T-helper 22 cell (primary cell): Measurements from ENCODE around the gene SESTD1.

Experiments
- DNase-seq: peaks from one replicate; pipeline ENCODE4 v3.0.0-alpha.2; 2020; ENCODE audit warnings: low read depth

SESTD1 gene

DNA sequence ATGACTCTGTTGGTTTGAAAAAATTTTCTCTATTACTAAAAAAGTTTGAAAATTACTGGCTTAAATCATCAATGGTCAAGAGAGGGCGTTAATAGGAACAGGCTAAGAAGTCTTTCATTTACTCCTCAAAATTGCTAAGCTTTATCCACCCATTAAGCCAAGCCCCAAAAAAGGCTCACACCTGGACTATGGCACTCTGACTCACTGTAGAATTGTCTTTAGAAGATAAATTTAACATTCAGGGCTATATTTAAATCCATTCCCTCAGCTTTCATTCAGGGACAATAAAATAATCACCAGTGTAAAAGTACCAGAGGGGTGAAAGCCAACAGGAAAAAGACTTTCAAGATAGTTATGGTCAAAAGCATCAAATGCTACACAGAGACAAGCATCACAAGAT is 80.0 kb downstream of the SESTD1 start:
- no peak for DNase-seq

DNA sequence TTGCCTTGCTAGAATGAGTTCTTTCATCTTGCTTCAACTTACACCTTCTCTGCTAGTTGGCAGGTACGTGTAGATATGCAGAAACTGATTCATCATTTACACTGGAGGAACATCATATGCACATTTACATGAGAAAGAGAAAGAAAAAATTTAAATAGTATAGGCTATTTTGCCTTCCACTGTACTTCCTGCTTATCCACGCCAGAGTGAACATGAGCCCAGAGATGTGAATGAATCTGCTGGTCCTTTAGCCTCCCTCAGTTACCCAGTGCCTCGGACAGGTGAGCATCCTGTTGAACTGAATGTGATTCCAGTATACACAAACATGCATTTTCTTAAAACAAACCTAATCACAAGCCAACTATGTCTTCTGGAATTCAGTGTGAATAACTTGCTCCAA is 83.6 kb downstream of the SESTD1 start:
- DNase-seq: no peak

DNA sequence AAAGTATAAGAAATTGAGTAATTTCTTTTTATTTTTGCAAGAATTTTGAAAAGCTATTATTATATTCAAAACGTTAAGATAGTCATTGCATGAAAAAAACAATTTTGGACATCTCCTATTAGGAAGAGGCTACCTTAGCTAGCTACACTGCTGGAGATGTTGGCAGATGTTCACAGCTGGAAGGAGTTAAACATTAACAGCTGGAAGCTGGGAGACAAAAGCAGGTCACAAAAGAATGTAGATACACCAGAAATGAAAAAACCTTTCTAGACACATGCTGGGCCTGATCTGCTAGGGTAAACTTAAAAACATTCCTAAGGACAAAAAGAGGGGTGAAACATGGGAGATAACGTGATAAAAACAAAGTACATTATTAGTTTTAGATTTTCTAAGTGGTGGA is 84.4 kb downstream of the SESTD1 start:
- no peak for DNase-seq

DNA sequence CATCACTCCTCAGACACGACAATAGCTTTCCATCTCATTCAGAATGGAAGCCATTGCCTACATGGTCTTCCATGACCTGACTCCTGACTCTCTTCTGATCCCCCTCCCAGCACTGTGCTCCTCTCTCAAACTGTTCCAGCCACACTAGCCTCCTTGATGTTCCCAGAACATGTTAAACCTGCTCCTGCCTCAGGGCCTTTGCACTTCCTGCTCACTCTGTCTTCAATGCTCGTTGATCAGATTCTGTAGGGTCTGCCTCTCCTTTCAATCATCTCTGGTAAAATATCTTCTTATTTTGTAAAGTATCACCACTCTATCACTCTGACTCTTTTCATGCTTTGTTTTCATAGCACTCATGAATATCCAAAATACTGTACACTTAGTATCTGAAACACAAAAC is 84.9 kb downstream of the SESTD1 start:
- no peak for DNase-seq

DNA sequence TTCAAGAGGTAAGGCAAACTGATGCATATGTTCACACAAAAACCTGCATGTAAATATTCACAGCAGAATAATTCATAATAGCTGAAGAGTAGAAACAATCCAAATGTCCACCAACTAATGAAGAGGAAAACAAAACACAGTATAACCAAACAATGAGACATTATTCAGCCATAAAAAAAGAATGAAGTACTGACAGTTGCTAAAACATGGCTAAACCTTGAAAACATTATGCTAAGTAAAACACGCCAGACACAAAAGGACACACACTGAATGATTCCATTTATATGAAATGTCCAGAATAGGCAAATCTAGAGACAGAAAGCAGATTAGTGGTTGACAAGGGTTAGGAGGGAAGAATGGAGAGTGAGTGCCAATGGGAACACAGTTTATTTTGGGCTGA is 86.9 kb downstream of the SESTD1 start:
- DNase-seq: no peak

DNA sequence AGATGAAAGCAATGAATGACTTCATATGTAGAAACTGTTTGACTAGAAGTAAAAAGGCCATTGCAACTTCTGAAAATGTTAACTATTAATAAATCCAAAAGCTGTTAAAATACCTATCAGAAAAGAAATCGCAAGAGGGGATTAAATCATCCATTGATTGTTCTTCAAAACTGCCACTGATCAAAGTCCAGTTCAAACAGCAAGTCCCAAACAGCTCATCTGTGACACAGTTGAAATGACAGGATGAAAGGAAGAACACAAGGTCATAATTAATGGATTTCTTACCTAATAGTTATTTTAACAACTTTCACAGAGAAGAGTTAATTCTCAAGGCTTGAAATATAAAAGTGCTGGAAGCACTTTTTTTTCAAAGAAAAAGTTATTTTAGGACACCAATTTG is 90.4 kb downstream of the SESTD1 start:
- no peak for DNase-seq

DNA sequence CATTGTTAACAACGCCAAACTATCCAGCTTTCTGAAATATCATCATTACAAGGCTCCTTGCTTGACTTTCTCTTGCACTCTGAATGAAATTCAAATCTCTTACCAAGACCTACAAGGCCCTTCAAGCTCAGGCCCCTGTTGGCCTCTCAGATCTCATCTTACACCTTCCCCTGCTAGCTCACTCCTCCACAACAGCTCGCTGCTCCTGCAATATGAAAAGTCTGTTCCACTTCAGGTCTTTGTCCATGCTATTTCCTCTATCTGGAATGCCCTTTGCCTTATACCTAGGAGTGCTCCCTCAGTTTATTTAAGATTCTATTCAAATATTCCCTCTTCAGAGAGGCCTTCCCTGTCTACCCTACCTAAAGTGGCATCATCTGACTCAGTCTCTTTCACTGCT is 91.7 kb downstream of the SESTD1 start:
- no peak for DNase-seq

DNA sequence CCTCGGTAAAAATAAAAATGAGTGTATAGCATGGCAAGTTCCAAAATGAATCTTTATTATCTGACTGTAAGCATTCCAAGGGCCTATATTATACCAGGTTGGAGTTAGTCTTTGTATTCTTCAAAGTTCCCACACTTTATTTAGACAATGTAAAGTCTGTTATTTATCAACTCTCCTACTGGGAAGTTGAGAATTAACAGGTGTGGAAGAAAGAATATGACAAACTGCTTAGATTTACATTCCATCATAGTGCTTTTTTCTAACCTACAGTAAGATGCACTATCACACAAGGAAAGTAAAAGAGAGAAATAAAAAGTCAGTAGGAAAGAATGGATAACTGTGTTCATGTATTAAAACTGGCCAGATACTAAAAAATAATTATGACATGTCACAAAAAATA is 93.3 kb downstream of the SESTD1 start:
- DNase-seq: no peak

DNA sequence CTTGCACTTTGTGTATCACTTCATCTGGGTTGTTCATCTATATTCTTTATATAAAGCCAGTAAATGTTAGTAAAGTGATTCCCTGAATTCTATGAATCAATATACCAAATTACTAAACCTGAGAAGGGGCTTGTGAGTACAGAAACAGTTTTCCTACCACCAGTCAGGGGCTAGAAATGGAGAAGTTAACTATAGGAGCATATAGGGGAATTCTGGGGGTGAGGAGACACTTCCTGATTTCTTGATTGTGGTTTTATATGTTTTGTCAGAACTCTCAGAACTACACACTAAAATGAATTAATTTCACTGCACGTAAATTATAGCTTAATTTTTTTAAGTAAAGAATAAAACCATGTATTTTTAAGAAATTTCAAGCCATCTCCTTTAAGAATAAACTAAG is 93.7 kb downstream of the SESTD1 start:
- no peak for DNase-seq

DNA sequence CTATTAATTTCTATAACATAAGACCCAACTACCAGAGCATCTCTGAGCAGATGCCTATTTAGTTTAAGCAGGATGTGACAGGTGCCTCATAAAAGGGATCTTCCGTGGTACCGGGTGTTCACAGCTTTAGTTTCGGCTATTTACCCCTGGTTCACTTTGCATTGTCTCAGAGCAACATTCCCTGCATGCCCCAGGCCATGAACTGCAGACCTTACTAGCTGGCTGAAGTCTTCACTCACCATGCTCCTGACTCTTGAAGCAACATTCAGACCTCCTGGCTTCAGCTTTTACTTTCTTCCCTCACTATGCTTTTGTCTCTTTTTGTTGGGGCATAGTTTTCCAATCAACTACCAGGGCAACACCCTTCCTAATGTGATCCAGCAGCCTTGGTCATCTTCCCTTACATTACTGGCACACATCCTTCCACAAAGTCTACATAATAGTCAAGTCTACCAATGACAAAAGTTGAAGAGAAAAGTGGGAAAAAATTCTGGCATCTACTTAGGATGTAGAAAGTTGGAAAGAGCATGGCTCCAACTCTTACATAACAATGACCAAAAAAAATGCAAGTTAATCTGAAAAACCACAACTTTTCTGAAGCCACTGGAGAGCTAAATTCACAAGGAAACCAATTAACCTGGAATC is 99.2 kb downstream of the SESTD1 start:
- no peak for DNase-seq

DNA sequence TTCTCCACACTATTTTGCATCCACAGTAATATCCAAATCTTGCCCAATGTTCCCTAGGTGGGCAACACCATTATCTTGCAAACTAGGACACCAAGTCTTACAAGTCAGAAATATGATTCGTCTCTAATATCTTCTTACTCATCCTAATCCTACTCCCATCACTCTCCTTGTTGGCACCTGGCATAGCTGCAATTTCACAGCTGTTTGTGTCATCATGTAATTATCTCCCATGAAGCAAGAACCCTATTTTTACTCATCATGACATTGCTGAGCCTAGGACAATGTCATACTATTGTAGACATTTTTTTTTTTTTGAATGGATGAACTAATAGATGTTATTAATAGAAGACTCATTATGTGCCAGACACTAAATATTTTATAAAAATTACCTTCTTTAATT is 123.4 kb downstream of the SESTD1 start:
- DNase-seq: no peak

DNA sequence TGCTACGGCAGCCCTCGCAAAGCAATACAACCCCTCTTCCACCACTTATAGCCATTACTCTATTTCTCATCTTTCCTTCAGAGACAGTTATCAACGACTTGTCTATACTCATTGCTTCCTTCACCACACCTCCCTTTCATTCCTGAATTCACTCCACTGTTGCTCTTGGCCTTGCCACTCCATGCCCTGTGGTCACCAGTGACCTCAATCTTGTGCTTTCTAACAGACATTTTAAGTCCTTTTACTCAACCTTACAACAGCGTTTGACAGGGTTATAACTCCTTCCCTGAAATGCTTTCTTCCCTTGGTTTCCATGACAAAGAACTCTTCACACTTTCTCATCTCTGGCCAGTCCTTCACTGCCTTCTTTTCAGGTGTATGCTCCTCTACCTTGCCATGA is 124.1 kb downstream of the SESTD1 start:
- no peak for DNase-seq

DNA sequence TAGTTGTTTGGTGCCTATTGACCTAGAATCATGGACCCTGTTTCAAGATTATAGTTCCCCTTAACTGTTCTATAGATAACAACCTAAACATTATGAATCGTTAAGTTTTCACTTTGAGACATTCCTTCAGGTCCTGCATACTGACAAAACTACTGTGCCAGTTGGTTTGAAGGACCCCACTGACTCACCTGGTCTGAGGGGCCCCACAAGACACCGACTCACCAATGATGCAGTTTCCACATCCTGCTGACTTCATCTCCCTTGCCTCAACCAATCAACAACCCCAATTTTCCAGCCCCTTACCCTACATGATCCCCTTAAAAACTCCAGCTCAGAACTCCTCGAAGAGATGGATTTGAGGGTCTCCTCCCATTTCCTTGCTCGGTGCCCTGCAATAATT is 125.1 kb downstream of the SESTD1 start:
- no peak for DNase-seq

DNA sequence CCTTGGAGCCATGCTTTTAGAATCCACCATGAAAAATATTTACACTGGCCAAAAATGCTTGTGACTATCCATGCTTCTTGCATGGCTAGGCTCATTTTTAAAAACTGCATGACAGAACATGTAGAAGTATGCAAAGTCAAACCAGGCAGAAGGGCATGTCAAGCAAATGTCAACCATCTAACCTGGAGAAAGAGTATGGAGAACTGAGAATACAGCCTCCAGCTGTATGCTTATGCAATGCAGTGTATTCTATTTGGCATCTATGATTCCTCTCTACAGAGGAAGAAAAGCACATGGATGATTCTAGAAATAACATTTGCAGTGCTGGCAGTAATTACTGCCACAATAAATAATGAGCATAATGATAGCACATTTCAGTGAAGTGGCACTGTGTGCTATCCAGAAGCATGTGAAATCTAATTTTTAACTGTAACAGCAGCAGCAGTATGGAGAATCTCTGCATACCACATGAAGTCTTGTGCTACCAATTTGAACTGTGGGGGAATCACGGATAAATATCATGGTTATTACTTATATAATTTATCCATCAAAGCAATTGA is 127.4 kb downstream of the SESTD1 start:
- DNase-seq: no peak

DNA sequence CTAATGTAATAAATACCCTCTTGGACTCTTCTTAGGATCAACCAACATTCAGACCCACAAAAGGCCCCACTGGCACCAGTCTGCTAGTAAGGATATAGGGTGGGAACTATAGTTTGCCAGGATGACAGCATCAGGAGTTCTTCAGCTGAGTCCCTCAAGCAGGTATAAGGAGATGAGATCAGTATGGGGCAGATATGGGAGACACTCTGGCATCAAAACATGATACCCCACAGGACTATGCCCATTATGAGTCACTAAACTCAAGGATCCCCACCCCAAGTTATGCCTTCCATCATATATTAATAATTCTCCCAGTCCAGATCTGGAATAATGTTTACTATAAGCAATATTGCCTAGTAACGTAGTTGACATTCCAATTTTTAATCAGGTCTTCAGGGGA is 131.6 kb downstream of the SESTD1 start:
- no peak for DNase-seq

DNA sequence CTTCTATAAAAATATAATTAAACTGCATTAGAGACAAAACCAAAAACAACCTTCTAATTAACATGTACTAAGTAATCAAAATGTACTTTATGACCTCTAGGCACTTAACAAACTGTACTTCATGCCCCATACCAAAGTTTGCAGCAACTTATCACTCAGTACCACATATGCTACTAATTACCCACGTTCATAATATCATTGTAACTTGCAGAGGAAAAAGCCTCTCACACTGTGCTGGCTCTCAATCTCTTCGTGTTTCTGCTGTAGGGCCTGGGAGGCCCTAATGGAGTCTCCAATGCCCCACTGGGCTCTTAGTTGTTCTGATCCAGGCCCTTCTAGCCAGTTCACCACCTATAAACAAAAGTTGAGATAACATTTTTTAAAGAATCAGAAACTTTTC is 132.6 kb downstream of the SESTD1 start:
- no peak for DNase-seq

DNA sequence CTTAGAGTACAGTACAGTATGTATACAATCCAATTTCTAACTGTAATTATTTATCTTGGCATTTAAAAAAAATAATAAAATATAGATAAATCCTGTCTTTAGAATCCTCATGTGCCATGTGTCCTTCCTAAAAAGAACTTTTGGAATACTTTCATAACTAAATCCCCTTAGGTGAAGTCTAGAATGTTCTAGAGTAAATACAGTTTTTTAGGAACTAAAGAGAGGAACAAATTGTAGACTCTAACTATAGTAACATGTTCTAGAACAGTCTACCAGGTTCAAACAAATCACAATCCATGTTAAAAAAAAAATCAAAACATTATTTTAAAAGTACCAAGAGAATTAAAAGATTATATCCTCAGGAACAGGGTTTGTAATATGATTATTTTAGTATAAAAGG is 134.1 kb downstream of the SESTD1 start:
- DNase-seq: no peak

DNA sequence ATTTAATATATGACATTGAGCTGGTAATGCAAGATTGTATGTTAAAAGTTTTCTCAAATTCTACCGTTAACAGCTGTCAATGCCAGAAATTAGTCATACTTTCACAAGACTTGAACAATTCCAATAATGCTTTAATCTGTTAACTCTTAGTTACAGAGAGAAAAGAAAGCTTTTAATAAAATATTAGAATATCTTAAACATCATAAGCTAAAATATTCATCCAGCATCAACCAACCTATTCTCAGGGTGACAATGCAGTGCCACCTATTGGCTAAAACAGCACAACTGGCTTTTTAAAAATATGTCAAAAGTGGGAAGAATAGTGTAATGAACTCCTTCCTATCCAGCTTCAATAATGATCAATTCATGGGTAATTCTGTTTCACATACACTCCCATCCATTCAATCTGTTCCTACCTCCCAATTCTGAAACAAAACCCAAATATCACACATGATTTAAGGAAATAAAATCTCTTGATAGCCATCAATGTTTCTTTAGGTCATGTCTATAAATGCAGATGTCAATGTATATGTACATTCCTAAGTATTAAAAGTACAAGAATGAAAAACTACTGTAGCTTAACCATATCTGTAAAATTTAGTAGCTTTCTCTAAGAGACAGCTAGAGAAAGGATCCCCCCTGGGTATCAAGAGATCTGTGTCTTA is 134.9 kb downstream of the SESTD1 start:
- no peak for DNase-seq

DNA sequence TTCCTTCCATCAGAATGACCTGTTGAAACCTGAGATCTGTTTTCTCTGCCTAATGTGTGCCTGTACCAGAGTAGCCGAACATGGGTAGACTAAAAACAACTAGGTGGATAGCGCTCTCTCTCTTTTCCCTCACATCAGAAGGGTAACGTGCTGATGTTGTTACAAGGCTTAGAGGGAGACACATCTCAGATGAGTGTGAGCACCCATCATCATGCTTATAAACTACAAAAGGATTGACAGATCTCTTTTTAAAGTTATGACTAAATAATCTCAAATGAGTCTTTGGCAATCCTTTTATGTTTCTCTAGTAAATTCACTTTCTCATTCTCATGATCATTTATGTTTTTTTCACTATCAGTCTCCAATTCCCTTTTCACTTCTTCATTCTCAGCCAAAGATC is 139.2 kb downstream of the SESTD1 start:
- DNase-seq: no peak

DNA sequence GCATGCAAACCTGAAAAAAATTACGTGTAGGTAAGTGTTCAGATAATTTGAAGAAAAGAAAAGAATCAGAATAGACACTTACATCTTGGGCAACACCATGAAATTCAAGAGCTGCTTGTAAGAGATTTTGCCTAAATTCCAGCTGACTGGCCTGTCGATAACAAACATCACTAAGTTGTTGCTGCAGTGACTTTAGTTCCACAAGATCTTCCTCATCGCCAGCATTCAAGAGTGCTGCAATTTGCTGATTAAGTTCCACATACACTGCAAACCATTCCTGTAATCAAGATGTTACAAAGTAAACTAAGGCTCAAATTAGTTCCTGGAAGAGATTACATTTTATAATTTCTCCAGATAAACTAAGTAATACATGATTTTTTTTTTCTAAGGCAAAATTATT is 140.3 kb downstream of the SESTD1 start:
- no peak for DNase-seq

DNA sequence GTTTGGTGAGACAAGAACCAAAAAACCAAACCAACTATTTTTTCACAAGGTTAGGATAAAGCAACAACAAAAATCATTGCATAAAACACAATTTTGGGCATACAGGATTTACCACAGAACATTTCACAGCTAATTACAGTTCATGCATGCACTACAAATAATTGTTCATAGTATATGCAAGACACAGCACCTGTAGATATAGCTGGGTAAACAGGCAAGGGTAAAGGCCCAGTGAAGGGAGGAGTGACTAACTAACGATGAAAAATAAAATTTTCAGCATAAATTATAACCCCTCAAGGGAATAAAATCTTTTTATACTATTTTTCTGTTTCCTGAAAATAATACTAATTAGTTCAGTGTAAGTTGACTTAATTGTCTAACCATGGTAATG is 141.4 kb downstream of the SESTD1 start:
- no peak for DNase-seq

DNA sequence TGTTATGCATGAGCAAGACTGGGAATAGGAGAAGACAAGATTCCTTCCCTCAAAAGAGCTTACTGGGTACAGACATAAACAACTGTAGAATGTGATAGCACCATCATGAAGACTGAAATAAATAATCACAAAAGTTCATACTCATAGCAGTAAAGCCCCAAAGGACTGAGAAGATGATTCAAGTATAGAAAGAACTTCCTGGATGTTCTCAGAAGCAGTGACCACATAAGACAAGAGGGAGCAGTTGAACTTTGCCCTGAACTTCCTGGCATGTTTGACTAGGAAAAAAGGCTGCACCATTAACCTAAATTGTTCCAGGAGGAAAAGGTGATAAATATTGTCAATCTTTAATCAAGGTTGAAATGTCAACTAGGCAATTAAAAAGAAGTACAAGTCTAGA is 156.9 kb downstream of the SESTD1 start:
- no peak for DNase-seq

DNA sequence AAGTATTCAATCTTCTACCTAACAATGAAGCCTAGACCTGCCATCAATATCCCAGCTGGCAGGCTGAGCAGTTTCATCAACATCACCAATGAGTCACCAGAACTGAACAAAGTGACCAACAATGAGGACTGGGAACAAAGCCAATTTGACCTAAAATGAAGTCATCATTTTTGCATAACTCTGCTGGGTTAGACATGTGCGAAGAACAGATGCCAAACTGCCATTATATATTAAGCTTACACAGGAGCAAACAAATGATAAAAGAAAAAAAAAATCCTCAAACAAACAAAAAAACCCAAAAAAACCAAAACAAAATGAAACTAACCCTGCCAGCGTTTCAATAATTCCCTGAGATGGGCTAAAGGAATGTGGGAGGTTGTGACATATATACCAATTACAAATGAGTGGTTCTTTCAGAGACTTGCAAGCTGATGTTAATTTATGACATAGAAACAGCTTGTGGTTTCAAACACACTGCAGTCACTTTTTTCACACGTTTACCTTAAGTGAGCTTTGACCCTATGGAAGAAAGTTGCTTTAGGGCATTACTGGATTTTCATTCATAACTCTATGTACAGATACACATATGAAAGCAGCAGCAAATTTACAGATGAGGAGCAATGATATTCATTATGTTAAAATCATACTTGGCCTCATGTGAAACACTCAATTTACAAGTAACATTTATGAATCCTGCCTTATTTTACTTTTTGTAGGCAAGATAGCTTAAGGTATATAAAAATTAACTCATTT is 157.8 kb downstream of the SESTD1 start:
- no peak for DNase-seq
